COR-L47 (cell line): ENCODE results near the gene CFHR3.
"Not testable (repeated sequence)": the region's sequence is repeated elsewhere in the genome, so short reads cannot be mapped to it uniquely, and the experiment has no call there.

ENCODE experiments used
- DNase-seq: peaks from one replicate; lab custom pipeline; 2025; lab: John Stamatoyannopoulos, UW

The CFHR3 gene

DNA sequence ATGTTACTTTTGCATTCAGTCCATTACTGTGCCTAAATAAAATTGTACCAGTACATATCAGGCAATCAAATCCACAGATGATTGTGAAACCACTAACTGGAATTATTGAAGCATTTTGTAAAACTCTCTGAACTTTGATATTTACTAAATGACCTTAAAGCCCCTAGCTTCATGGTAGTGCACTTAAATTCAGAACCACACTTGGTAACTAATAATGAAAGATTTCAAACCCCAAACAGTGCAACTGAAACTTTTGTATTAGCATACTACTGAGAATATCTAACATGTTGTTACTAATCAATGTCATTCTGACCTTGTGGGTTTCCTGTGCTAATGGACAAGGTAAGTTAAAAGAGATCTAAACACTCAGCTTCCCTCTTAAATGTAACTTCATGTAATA is at the start of gene CFHR3:
CFHR3 (plus strand) TSS at position 238 of the 400 bp plus-strand sequence; CDS start at position 285, 47 bp downstream.
- DNase-seq = no peak

GRCh38 chr1:196732526-196732925 is 42.1 kb upstream of the CFHR3 start:
- DNase-seq = no peak

DNA sequence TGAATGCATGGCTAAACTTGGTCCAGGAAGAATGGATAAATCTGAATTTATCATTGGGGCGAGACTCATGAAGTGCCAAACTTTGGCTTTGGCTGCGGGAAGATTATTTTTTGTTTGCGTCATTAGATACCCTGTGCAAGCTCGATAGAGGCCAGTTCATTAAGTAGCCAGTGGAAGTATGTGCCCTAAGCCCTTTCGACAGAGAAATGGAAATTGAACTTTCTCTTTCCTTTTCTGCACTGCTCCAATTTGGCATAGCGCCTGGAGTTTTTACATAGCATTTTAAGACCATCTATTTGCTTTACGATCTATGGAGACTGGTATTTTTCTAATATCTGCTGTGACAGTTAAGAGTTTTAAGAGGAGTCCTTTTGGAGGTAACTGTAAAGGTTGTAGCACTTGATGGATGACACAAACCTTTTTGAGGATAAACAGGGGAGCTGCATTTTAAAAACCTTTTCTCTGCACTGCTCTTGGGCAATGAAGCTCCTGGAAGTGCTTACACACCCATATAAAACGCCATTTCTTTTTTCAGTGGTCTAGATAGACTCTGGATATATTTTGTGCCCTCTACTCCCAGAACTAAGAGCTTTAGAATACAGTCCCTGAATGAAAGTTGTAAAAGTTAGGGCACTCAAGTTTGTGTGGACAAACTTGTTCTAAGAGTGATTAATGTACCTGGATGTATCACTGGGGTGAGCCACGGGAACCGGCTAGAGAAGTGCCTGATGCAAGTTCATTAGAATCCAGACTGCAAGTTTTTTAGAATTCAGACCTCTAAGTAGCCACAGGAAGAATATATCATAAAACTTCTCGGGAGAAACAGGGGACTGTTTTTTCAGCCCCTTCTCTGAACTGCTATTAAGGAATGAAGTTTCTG is 41.3 kb upstream of the CFHR3 start:
- no peak for DNase-seq

- DNase-seq = no peak
Observed at GRCh38 chr1:196734006-196734405, 40.6 kb upstream of the CFHR3 start.

DNA sequence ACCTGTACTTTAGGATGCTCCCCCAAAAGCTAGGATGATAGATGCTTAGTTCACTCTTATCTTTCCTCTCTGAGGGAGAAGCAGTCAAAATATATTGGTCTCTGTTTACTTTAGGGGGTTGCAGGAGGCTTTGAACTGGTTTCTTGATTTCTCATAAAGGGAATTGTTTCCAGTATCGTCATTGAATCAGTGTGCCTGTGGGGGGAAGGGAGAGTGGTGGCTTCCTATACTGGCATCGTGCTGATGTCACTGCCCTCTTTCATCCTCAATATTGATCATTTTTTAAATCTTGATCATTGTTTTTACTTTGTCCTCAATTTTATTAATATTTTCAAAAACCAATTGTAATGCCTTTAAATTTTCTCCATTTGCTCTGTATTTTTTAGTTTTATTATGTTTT is 40.2 kb upstream of the CFHR3 start:
- no peak for DNase-seq

DNA sequence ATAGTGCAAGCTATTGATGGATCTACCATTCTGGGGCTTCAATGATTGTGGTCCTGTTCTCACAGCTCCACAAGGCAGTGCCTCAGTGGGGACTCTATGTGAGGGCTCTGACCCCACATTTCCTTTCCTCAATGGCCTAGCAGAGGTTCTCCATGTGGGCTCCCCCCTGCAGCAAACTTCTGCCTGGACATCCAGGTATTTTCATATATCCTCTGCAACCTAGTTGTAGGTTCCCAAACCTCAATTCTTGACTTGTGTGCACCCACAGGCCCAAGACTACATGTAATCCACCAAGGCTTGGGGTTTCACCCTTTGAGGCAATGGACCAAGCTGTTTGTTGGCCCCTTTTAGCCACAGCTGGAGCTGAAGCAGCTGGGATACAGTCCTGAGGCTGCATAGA is 35.9 kb upstream of the CFHR3 start:
- no peak for DNase-seq

DNA sequence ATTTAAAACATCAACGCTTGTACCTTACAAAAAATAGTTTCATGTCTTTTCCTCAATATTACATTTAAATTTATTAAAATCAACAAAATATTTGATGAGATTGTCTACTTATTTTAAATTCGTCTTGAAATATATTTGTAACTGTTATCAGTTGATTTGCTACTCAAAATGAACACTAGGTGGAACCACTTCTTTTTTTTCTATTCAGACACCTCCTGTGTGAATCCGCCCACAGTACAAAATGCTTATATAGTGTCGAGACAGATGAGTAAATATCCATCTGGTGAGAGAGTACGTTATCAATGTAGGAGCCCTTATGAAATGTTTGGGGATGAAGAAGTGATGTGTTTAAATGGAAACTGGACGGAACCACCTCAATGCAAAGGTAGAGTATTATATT is 31.4 kb upstream of the CFHR3 start:
- peak; percentile 56 for DNase-seq

DNA sequence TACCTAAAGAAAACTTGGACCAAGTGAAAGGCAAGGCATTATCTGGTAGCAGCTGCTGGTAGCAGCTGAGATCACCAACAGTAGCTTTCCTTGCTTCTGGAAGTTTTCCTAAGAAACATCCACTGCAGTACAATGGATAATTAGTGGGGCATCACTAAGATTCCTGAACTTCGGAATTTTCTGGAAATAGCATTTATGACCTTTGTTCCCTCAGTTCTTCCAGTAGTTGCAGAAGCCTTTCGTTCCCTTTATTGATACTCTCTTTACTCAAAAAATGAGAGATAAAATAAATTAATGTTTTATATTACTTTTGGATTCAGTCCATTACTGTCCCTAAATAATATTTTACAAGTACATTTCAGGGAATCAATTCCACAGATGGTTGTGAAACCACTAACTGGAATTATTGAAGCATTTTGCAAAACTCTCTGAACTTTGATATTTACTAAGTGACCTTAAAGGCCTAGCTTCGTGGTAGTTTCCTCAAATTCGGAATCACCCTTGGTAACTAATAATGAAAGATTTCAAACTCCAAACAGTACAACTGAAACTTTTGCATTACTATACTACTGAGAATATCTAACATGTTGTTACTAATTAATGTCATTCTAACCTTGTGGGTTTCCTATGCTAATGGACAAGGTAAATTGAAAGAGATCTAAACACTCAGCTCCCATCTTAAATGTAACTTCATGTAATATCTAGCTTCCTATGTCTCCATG is 9.5 kb upstream of the CFHR3 start:
- not testable (repeated sequence) for DNase-seq

DNA sequence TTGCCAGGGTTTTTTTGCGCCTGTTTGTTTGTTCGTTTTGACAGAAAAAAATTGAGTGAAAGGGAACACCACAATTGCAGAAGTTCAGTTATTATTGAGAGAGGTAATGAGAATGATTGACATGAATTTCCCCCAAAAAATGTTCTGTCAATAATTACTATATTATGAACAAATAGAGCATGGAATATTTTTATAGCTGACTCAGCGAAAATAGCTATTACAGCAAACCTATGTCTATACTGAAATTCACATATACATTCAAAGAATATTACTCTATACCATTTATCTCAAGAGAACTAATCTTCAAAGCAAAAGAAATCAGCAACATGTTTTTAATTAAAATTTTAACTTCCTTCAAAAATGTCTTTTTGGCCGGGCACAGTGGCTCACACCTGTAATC is 4.8 kb upstream of the CFHR3 start:
- DNase-seq = not testable (repeated sequence)

- DNase-seq = no peak
Observed at GRCh38 chr1:196773713-196774112, 927 bp upstream of the CFHR3 start.

GRCh38 chr1:196774175-196774574 is 465 bp upstream of the CFHR3 start:
- no peak for DNase-seq

- DNase-seq = no peak
Observed at GRCh38 chr1:196777603-196778002, 3.0 kb downstream of the CFHR3 start.

DNA sequence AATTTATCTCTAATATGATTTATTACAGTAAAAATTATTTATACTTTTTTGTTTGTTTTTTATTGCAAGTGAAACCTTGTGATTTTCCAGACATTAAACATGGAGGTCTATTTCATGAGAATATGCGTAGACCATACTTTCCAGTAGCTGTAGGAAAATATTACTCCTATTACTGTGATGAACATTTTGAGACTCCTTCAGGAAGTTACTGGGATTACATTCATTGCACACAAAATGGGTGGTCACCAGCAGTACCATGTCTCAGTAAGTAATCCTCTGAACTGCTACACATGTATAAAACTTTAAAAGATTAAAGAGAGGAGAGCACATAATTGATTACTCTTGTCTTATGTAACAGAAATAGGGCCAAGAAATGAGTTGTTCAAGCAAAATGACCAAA is 4.5 kb downstream of the CFHR3 start:
- no peak for DNase-seq

DNA sequence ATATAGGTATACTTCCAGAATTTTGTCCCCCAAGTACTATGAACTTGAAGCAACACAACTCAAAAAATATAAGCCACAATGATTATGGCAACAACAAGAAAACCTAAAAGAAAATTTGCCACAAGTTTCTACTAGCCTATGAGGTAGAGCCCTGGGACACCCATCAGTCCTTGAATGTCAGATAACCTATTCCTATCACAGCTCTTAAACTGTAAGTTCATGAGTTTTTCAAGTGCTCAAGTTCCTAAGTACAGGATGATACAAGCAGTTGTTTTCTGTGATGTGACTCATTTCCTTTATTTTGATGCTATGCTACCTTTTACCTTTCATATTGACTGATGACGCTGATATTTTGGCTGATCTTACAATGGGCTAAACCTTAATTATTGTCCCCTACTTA is 16.6 kb downstream of the CFHR3 start:
- DNase-seq = not testable (repeated sequence)

GRCh38 chr1:196794103-196794502 is 19.5 kb downstream of the CFHR3 start:
- not testable (repeated sequence) for DNase-seq

DNA sequence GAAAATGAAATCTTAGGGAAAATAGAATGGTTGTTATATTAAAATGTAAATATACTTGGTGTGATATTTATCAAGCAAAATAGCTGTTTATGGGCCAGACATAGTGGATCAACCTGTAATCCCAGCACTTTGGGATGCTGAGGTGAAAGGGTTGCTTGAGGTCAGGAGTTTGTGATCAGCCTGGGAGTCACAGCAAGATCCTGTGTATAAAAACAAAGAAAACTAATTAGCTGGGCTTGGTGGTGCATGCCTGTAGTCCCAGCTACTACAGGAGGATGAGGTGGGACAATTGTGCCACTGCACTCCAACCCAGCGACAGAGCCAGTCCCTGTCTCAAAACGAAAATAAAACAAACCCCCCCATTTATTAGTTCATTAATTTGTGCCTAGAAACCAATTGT is 23.3 kb downstream of the CFHR3 start:
- DNase-seq = no peak

DNA sequence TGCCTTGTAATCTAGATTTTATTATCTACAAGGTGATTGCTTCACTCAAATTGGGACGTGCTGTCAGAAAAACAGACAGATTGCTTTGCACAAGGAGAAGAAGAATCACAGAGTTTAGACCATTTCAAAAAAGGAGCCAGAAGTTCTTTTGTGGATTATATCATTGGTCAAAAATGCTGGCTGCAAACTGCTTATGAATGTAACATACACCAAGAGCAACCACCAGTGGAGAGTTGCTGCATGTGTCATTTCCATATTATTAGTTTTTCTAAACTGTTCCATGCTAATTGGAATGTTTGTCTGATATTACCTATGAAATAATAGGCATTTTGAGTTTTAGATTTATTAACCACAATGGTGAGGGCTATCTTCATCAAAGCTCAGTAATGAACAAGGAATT is 27.3 kb downstream of the CFHR3 start:
- not testable (repeated sequence) for DNase-seq

- no peak for DNase-seq
Observed at GRCh38 chr1:196808529-196809235, 34.0 kb downstream of the CFHR3 start.

GRCh38 chr1:196817442-196817841 is 42.8 kb downstream of the CFHR3 start:
- DNase-seq = not testable (repeated sequence)

GRCh38 chr1:196819531-196819930 is 44.9 kb downstream of the CFHR3 start, which contains the start of gene CFHR1:
Gene CFHR1 (plus strand): TSS chr1:196819731. CDS start chr1:196819845, 114 bp downstream.
- not testable (repeated sequence) for DNase-seq

DNA sequence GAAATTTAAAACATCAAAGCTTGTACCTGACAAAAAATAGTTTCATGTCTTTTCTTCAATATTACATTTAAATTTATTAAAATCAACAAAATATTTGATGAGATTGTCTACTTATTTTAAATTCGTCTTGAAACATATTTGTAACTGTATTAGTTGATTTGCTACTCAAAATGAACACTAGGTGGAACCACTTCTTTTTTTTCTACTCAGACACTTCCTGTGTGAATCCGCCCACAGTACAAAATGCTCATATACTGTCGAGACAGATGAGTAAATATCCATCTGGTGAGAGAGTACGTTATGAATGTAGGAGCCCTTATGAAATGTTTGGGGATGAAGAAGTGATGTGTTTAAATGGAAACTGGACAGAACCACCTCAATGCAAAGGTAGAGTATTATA is 53.2 kb downstream of the CFHR3 start:
- peak; percentile 16 for DNase-seq
